GM18868 (cell line): Measurements from ENCODE around the gene PHF19.

ENCODE experiments used
- ATAC-seq: cut with Tn5 transposase; IDR thresholded peaks from one replicate; pipeline ENCODE4 v1.9.1; 2021; ENCODE audit warnings: mild to moderate bottlenecking, moderate library complexity; ENCODE audit not compliant: unreplicated experiment

Gene PHF19

DNA sequence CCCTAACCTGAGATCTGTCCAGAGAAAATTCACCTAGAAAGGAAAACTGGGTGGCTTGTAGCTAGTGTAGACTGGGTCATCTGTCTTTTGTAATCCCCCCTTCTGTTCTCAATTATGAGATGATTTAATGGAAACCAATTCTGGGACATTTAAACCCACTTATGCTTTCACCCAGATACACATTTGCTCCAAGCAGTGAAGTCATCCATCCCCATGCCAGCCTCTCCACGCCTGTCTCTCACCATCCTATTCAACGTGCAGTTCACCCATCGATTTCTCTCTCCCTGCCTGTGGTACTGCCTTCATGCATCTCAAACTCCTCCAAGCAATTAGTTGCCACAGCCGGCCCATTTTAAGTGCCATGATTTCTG is 1.8 kb downstream of the PHF19 start:
- ATAC-seq, result no peak

DNA sequence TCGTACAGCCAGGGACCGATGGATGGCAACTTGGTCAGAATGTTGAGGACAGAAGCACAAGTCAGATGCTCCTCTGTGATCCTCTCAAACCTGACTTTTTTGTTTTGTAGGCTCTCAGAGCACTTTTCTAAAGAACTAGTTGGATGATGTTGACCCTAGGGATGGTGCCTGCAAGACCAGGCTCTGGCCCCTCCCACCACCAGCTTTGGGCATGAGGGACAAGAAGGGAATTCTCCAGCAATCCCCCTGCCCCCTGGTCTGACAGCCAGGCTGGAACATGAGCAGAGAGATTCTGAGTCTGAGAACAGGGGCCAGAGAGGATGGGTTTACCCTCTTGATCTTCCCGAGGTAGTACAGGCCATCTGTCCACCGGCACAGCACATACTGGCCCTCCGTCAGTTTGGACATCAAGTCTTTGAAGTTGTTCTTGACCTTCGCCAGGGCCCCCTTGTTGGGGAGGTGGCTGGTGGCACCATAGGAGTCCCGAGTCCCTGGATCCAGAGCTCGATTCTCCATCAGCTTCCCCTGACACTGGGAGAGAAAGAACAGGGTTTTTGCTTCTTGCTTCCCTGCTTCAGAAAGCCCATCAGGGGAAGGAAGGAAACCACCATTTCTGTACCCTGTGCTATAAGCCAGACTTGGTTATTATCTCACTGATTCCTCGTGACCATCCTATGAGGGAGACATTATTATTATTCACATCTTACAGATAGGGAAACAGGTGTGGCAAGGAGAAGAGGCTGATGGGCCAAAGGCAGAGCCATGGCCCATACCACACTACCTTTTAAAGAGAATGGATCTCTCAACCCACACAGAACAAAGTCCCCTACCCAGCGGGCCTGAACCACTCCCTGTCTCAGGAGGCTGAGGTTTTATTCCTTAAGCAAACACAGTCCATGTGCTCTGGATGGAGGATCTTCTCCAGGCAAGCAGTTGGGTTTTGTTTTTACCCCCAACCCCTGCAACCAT is 2.5 kb downstream of the PHF19 start:
- ATAC-seq, result no peak

DNA sequence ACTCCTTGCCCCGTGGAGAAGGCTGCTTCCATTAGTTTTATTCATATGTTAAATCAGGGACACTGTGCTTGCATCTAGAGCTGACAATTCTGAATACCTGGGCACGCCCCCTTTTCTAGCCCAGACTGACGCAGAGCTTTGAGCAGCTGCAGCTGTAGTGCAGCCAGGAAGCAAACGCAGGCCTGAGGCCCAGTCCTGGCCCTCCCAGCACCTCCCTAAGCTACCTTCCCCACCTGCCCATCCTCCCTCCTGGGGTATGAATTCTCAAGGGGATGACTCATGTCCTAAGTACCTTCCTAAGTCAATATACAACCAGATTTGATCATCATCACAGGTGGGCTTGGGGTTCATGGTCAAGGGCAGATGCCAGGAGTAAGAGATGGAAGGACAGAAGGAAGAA is 3.5 kb downstream of the PHF19 start:
- no peak for ATAC-seq

DNA sequence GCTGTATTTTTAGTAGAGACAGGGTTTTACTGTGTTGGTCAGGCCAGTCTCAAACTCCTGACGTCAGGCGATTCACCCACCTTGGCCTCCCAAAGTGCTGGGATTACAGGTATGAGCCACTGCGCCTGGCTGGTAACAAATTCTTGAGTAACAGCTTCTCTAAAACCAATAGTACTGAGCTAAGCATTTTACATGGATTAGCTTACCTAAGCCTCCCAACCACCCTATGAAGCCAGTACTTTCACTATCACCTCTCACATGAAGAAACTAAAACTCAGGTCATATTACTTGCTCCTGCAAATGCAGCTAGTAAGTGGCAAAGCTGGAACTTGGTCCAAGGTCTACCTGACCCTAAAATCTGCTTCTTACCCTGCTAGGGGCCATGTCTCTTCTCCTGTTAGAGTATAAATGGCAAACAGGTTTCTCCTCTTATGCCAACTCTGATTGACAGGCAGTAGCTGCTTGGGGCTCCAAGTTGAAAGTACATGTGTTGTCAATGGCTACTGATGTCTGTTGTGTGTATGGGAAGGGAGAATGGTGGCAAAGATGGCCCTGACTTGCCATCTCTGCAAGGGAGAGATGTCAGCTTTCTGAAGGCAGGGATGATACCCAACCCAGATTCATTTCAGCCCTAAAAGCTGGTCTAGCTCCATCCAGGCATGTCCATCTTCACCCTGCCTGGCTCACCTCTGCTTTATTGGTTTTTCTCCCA is 4.0 kb downstream of the PHF19 start:
- ATAC-seq, result no peak

DNA sequence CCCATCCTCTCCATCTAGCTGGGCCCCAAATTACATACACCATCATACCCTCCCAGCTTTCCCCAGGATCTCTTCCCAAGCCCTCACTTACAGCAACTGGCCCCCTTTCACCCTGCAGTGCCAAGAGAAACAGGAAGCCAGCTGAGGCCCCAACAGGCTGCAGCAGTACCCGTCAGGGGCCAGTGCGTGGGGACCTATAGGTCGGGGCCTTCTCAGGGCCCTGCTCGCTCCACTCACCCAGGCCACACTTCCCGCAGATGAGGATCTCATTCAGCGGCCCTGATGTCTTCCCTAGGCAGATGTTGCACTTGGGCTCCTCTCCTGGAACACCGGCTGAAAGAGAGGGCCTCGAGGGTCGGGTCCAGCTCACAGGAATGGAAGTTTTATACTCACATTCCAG is 6.8 kb downstream of the PHF19 start:
- no peak for ATAC-seq

DNA sequence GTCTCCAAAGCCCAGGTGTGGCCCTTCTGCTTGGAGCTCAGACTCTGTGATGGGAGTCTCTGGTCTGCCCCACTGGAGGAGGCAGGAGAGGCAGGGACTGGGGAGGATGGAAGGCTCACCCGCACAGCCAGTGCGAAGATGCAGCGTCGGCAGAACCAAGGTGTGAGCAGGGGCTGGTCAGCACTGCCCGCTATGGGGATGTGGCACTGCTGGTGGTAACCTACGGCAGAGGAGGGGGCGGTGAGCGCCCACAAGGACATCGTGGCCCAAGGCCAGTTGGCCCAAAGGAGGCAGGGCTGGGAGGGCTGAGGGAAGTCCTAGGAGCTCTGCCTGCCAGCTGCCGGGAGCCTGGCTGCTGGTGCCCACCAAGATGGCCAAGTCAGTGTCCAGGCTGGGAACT is 7.3 kb downstream of the PHF19 start:
- no peak for ATAC-seq

DNA sequence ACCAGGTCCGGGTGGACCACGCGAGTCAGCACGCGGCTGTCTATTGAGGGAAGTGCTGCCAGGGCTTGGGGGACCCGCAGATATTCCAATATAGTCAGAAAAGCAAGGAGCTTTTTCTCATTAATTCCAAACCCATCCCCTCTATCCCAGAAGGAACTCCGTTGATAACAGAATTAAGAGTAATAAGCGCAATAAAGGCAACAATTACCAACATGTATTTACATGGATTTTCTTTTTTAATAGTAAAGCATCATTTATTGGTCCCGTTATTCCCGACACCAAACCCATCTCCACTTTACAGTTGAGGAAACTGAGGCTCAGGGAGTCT is 7.7 kb downstream of the PHF19 start:
- ATAC-seq, result no peak

DNA sequence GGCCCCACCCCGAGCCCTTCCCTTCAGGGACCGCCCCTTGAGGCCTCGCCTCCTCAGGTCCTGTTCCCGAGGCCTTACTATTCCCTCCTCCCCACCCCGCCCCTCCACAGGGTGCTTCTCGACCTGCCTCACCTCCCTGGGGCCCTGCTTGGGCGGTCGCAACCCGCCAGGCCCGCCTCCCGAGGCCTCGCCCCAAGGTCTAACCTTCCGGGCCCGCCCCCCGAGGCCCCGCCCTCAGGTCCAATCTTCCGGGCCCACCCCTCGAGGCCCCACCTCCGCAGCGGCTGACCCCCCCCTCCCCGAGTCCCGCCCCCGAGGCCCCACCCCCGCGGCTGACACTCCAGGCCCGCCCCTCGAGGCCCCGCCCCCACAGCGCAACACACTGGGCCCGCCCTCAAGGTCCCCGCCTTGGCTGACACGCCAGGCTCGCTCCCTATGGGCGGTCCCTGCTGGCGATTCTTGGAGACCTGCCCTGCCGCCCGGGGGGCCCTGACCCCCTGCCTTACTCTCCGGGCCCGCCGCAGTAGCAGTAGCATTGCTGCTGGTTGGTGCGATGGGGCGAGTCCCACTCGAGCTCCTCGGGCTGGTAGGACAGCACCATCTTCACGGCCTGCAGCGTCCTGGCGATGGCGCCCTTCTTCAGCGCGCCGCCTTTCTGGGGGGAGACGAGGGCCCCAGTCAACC is 8.2 kb downstream of the PHF19 start:
- peak; percentile 89 for ATAC-seq

DNA sequence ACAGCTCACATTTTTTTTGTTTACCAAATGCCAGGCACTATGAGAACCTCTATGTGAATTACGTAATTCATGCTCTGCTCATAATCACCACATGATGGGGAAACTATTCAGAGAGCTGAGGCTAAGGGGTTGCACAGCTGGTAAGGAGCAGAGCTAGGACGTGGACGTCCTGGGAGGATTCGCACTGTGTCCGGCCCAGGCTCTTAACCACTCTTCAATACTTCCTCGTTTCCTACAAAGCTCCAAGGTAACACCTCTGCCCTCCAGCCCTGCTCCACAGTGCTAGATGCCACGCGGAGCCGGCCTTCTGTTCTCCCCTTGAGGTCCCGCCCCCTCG is 8.7 kb downstream of the PHF19 start:
- ATAC-seq, result peak; percentile 15

DNA sequence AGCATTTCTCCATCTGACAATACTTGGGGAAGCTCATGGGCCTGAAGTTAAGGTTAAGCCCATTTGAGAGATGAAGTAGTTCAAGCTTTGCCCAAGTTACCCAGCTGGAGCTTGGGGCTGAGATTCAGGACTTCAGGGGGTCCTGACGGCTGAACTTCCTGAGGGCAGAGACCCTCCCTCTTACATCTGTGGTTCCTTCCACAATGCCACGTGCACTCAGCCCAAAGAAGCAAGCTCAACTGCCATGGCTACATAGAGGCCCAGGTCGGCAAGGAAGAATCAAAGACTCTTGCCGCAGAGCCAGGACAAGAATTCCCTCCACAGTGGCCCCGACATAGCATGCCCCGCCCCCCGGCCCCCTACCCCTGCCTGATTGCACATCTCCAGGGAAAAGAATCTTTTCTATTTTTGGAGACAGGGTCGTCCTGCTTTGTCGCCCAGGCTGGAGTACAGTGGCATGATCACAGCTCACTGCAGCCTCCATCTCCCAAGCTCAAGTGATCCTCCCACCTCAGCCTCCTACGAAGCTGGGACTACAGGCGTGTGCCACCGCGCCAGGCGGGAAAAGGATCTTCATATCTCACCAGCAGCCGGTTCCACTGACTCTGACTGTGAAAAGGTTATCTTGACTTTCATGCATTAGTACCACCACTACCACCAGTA is 9.2 kb downstream of the PHF19 start:
- ATAC-seq, result no peak

DNA sequence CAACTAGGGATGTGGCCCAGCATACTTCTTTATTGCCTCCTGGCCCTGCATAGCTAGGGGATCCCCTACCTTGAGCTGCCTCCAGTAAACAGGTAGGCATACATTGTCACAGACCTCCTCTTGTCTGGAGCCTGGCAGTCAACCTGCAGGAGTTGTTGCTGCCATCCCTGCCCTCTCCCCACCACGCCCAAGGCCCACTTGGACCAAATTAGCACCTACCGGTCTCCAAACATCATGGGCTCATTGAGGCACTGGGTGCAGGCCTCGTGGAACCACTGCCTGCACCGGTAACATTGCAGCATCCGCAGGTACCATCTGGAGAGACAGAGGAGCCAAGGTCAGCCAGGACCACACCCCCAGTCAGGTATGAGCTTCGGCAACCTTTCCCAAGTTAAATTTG is 10.3 kb downstream of the PHF19 start:
- no peak for ATAC-seq

DNA sequence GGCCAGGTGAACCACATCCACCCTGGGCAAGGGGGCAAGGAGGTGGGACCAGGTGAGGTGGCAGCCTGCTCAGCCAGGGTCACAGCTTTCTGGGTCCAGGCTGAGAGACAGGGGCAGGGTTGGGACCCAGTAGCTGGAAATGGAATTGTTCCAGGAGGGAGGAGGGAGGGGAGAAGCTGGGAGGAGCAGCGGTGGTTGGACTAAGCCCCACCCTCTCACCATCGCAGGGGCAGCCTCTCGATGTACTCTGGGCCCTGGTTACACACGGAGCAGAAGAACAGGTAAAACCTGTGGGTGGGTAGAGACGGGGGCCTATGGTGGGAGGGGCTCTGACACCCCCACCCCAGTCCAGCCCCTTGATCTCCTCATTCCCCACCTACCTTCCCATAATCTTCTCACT is 11.2 kb downstream of the PHF19 start:
- no peak for ATAC-seq

DNA sequence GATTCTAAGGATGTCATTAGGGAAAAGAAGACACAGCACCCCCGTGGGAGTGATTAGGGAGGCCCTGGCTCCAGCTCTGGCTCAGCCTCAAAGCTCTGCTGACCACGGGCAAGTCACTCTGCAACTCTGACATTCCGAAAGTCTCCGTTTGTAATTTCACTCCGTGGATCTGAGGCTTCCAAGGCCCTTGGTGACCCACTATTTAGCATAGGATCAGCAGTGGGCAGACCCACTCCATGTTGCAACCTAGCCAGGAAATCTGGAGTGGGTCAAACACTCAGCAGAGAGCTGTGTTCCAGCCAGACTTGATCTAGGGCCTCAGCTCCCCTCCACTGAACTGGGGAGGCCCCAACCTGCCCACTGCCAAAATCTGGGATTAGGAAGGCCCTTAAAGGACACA is 11.8 kb downstream of the PHF19 start:
- ATAC-seq, result no peak

DNA sequence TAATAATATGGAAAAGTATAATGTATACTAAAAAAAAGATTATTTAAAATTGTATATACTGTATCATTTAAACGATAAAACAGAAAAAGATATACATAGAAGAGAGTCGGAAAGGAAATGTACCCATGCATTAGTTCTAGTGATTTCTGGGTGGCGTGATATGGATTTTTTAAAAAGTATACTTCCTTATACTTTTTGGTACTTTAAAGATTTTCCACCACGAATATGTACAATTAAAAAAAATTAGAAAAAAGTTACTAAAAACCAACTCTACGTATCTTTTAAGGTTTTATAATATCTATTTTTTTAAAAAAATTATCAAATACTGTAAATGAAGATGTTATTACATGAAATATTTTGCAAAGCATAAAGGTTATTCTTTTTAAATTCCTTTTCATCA is 12.3 kb downstream of the PHF19 start:
- ATAC-seq, result no peak

DNA sequence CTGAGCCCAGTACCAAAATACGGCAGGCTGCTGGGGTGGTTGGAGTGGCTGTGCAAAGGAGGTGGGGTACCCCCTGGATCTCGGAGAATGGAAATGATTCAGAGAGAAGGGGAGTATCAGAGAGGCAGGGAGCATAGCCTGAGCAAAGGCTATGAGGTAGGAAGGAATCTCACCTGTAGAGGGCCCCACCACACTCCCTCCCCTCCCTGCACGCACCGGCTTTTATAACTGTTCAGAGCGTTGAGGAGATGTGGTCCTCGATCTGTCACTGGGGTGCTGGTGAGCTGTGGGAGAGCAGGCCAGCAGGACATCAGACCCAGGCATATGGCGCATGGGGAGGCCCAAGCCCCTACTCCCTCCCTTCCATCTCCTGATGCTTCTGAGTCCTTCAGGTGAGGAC is 13.2 kb downstream of the PHF19 start:
- ATAC-seq, result no peak

DNA sequence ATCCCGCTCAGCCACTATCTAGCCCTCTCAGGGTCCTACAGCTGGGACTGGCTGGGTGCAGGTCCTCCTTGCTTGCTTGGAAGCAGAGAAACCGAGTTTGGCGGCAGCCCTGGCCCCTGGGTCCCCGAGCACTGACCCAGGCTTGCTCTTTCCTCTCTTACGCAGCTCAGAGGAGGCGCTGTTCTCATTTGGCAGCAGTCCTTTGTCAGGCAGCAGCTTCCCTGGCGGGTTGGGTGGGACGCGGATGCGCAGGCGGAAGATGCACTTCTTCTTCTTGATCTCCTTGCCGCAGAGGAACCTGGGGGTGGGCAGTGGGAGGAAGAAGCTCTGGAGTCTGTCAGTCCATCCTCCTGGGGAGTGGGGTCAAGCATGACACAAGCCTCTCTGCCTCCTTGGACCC is 14.5 kb downstream of the PHF19 start:
- ATAC-seq, result no peak

DNA sequence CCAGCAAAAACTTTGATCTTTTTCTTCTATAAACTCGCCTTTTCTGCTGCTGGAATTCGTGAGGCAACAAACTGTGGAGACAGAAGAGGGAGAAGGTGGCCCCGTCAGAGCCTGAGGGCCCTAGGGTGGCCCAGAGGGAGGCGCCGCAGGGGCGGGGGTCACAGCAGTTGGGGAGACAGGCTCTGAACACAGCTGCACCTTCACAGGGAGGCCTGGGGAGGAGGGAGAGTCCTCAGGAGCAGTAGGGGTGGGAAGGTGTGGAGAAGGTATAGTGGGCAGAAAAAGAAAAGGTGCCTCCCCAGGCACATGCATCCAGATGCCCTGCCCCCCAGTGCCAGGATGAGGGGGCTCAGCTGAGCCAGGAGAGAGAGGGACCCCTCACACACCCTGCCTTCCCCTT is 15.1 kb downstream of the PHF19 start:
- no peak for ATAC-seq

DNA sequence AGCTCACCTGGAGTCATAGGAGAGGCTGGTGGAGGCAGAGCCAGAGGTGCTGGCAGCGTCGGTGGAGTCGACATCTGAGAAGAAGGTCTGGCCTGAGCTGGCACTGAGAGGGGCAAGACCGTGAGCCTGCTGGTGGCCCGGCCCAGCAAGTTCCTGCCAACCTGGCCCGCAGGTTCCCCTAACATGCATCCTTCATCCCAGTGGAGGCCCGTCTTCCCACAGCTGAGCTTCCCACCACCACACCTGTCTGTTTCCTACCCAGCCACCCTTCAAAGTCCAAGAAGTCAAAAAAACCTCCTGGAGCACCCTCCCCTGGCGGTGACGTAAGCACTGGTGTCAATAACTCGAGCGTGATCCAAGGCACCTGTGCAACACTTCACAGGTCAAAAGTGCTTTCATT is 16.9 kb downstream of the PHF19 start:
- ATAC-seq, result no peak

DNA sequence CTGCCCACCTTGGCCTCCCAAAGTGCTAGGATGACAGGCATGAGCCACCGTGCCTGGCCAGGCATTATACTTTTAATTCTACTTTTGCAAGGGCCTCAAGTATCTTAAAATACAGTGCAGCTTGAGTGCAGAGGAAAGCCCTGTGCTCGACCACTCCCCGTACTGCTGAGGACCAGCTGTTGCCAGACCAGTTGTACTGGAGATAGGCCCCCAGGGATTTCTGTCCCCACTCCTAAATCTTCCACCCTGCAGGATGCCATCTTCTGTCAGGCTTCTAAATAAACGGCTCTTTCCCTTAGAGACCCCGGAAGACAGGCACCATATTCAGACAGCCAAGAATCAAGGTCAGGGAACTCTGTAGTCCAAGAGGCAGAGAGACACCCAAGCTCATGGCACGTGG is 17.6 kb downstream of the PHF19 start:
- ATAC-seq, result no peak

DNA sequence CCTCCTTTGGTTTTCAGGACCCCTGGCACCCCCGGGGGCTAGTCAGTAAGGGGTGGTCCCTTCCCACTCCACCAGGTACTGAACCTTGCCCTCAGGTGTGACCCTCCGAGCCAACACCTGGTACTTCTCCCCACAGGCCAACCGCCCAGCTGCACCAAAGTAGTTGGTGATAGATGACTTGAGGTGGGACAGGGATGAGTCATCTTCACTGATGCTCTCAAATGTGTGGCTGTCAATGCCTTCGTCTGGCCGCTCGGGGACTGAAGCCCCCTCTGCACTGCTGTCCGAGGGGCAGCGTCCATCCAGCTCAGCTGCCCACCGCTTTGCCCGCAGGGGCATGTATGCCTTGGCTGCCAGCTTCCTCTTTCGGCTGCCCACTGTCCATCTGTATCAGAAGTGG is 19.1 kb downstream of the PHF19 start:
- ATAC-seq, result no peak

DNA sequence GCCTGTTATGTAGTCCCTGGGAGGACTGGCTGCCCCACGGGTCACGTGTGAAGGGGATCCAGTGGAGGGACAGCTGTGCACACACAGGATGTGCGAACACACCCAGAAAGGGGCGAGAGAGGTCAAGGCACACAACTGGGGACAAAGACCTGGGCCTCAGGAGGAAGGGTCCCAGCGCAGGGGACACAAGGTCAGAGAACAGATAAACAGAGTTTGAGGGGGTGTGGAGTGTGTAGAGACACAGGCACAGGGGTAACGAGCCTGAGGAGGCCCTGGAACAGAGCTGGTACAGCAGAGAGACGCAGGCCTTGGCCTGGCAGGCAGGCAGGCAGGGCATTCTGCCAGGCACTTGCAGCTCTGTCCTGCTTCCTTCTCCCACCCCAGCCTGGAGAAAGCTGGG is 19.5 kb downstream of the PHF19 start:
- ATAC-seq, result no peak

DNA sequence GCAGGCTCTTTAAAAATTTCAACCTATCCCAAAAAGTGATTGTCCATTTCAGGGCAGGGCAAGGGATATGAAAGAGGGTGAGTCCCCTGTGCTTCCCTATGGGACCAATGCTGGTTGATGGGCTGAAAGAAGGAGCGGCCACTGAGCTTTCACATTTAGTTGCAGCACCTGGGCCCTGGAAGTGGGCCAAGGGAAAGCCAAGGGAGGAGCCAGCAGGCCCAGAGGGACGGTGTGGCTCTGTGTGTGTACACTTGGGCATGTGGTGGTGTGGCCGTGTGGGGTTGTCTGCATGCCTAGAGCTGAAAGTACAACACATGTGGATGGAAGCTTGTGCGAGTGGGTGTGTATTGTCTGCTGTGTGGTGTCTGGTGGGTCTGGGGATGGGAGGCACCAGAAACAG is 20.3 kb downstream of the PHF19 start:
- no peak for ATAC-seq
